Ovary (tissue), 9 donors: ENCODE data around the gene PARP11. TPM values are rescaled to one million over a fixed set of nuclear protein-coding genes. Genes with fewer than 3 reads are reported as not detected.

Source experiments
- DNase-seq, 5 donors: peaks; one replicate each; pipeline ENCODE4 v3.0.0-alpha.2; 2019 to 2020
- H3K27ac ChIP-seq, 2 donors: fragments of 200-600 bp; one replicate each; pipeline versions ENCODE4 v1.5.1 to v1.8.0; 2019 to 2022
- H3K27me3 ChIP-seq: fragments of 200-600 bp; one replicate; pipeline ENCODE4 v1.8.0; 2022
- H3K36me3 ChIP-seq: fragments of 200-600 bp; sonication (generic); one replicate; pipeline ENCODE4 v1.5.1; 2019
- H3K4me1 ChIP-seq: one replicate; pipeline ENCODE4 v1.8.1; 2013; ENCODE audit warnings: mild to moderate bottlenecking, moderate library complexity; ENCODE audit not compliant: insufficient read depth
- H3K4me3 ChIP-seq: fragments of 200-600 bp; sonication (generic); one replicate; pipeline ENCODE4 v1.5.1; 2017
- H3K9me3 ChIP-seq, 2 donors: fragments of 200-600 bp in 1 of 2; sonication (generic) in 1 of 2; one replicate each; pipeline versions ENCODE4 v1.5.1 to v1.8.1; 2013 to 2019; ENCODE audit warnings: mild to moderate bottlenecking in 1 of 2, moderate library complexity in 1 of 2
- EP300 ChIP-seq: sonication (generic); formaldehyde crosslinking; IDR thresholded peaks from one replicate; pipeline ENCODE4 v1.6.1; 2017; ENCODE audit warnings: antibody characterized with exemption
- POLR2A ChIP-seq: fragments of 450-650 bp; IDR thresholded peaks from one replicate; pipeline ENCODE4 v1.6.1; 2017; ENCODE audit warnings: antibody characterized with exemption, mild to moderate bottlenecking, moderate library complexity
- WGBS, 3 donors: extraction: QIAGEN DNeasy Blood & Tissue Kit in 1 of 3; methylation state at CpG; one replicate each; pipeline versions ENCODE4 v1.1.5 to v1.1.7; 2013 to 2017; 5-methylcytosine and 5-hydroxymethylcytosine counted together
- intact Hi-C, 4 donors: fragments of 100-400 bp; cut with DNase I; formaldehyde crosslinking; loops; one replicate each; pipeline versions ENCODE4 v1.11.0 to v1.15.1; 2022 to 2023
- polyA plus RNA-seq, 2 donors: library from polyadenylated mRNA; stranded (reverse); fragments of 200-250 nt in 1 of 2; fragments of 350-450 nt in 1 of 2; fragmentation: Illumina TruSeq in 1 of 2; extraction: RNeasy Lipid Tissue Mini Kit (QIAGEN cat#74804) in 1 of 2; gene quantifications; one replicate each; pipeline ENCODE4 v1.2.3, GENCODE V29; 2013 to 2014
- total RNA-seq, 7 donors: library from RNA; depleted of rRNA in 2 of 7; stranded (reverse); fragments of >200 nt in 2 of 7; fragmentation: NEBNext Ultra II Directional in 3 of 7; extraction: Animal tissue kit (Norgen Biotek cat#: 25700) in 3 of 7; gene quantifications; one replicate each; pipeline versions ENCODE4 v1.1.0 to v1.2.4, GENCODE V29; 2016 to 2023
- TF ChIP-seq, protein P1 (sequence below), 3 donors: fragments of 450-650 bp in 2 of 3; fragments of 200-600 bp in 1 of 3; IDR thresholded peaks; one replicate each; pipeline versions ENCODE4 v1.5.1 to v1.8.0; 2016 to 2022; ENCODE audit warnings: antibody characterized with exemption in 3 of 3, mild to moderate bottlenecking in 1 of 3
- donor health status: DM: no; HTN: no; CAD: no; lungs with moderate emphysema.
- donor health status: DM: no; HTN: no; CAD: no.
- donor health status: Bipolar disorder and iron deficiency.
- donor health status: DM: yes; HTN: yes; CAD: no.
- donor health status: DM: no; HTN: no; CAD: no.
- donor health status: DM: yes; HTN: yes; CAD: no.

Gene PARP11
- total and polyA plus RNA-seq, 9 donors, result 7.4 to 22.1 (median 17.4) TPM

GRCh38 chr12:3911409-3911808, 38.2 kb upstream of the PARP11 start:
- TF ChIP-seq, protein P1, sequence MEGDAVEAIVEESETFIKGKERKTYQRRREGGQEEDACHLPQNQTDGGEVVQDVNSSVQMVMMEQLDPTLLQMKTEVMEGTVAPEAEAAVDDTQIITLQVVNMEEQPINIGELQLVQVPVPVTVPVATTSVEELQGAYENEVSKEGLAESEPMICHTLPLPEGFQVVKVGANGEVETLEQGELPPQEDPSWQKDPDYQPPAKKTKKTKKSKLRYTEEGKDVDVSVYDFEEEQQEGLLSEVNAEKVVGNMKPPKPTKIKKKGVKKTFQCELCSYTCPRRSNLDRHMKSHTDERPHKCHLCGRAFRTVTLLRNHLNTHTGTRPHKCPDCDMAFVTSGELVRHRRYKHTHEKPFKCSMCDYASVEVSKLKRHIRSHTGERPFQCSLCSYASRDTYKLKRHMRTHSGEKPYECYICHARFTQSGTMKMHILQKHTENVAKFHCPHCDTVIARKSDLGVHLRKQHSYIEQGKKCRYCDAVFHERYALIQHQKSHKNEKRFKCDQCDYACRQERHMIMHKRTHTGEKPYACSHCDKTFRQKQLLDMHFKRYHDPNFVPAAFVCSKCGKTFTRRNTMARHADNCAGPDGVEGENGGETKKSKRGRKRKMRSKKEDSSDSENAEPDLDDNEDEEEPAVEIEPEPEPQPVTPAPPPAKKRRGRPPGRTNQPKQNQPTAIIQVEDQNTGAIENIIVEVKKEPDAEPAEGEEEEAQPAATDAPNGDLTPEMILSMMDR (IDR thresholded peaks at IDR 0.05), result no peak
- TF ChIP-seq EP300 (no peak), POLR2A (no peak)
- DNase-seq, result no peak

GRCh38 chr12:3905664-3906063, 32.5 kb upstream of the PARP11 start:
- H3K27me3 ChIP-seq, result no peaks in the 10 kb centered on the region
- no peak overlapping the region for H3K4me3 ChIP-seq
- H3K27ac ChIP-seq, result no peak overlapping the region
- intact Hi-C loops, result loop anchor here in 1 of 4 donors (5.0 kb wide), 1 partner anchor 147 kb away; no protein-coding TSS in a partner anchor
- no peaks in the 10 kb centered on the region for H3K4me1 ChIP-seq
- H3K9me3 ChIP-seq, result no peaks in the 10 kb centered on the region
- WGBS, 3 donors, result 26 to 47% (median 46%) methylated on average over 5 of the region's 5 CpGs
- no peak for TF ChIP-seq EP300
- no peak for TF ChIP-seq POLR2A
- DNase-seq, result no peak
- no peaks in the 10 kb centered on the region for H3K36me3 ChIP-seq

More at GRCh38 chr12:3911409-3911808, 38.2 kb upstream of the PARP11 start:
- Histone ChIP-seq H3K4me3 (no peak overlapping the region), H3K4me1 (no peaks in the 10 kb centered on the region), H3K36me3 (no peaks in the 10 kb centered on the region), H3K9me3 (no peaks in the 10 kb centered on the region), H3K27ac (no peak overlapping the region), H3K27me3 (no peaks in the 10 kb centered on the region)
- WGBS, 3 donors, result 94 to 95% (median 94%) methylated on average over 1 of the region's 1 CpG
- intact Hi-C loops, result no loop called here

- Histone ChIP-seq H3K4me3 (no peak overlapping the region), H3K4me1 (no peaks in the 10 kb centered on the region), H3K9me3 (no peaks in the 10 kb centered on the region), H3K27ac (no peak overlapping the region), H3K36me3 (no peaks in the 10 kb centered on the region), H3K27me3 (no peaks in the 10 kb centered on the region)
- TF ChIP-seq, protein P1 (IDR thresholded peaks at IDR 0.05), result no peak
- no peak for TF ChIP-seq EP300
- no peak for TF ChIP-seq POLR2A
- no peak for DNase-seq
- 31 to 44% (median 38%) methylated on average over 2 of the region's 2 CpGs for WGBS, 3 donors
- intact Hi-C loops, result loop anchor here in 1 of 4 donors (5.0 kb wide), 1 partner anchor 147 kb away; no protein-coding TSS in a partner anchor
These were observed 31.8 kb upstream of the PARP11 start for GRCh38 chr12:3904999-3905398.

DNA sequence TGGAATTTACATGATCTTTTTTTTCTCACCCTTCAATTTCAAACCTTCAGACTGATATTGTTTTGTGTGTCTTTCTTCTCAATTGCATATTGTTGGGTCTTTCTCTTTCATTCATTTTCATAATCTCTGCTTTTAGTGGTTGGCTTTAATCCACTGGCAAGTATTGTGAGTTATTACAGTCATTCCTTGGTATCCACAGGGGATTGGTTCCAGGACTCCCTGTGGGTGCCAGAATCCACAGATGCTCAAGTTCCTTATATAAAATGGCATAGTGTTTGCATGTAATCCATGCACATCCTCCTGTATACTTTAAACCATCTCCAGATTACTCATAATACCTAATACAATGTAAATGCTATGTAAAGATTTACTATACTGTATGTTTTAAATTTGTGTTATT, 29.7 kb upstream of the PARP11 start:
- intact Hi-C loops, result no loop called here
- no peaks in the 10 kb centered on the region for H3K9me3 ChIP-seq
- no peaks in the 10 kb centered on the region for H3K27me3 ChIP-seq
- H3K4me1 ChIP-seq, result no peaks in the 10 kb centered on the region
- H3K4me3 ChIP-seq, result no peak overlapping the region
- TF ChIP-seq EP300 (no peak), POLR2A (no peak)
- TF ChIP-seq, protein P1 (IDR thresholded peaks at IDR 0.05), result no peak
- DNase-seq, result no peak
- H3K27ac ChIP-seq, result no peak overlapping the region
- no peaks in the 10 kb centered on the region for H3K36me3 ChIP-seq

GRCh38 chr12:3901116-3901515, 27.9 kb upstream of the PARP11 start:
- Histone ChIP-seq H3K27me3 (no peaks in the 10 kb centered on the region), H3K36me3 (no peaks in the 10 kb centered on the region), H3K4me3 (no peak overlapping the region), H3K27ac (no peak overlapping the region), H3K4me1 (no peaks in the 10 kb centered on the region), H3K9me3 (no peaks in the 10 kb centered on the region)
- TF ChIP-seq POLR2A, result no peak
- no peak for DNase-seq
- intact Hi-C loops, result no loop called here
